Measurements from ENCODE around the gene FUT7.
A peak's percentile ranks its signal among the peaks of the same experiment; 100 is the strongest.

Gene FUT7

DNA sequence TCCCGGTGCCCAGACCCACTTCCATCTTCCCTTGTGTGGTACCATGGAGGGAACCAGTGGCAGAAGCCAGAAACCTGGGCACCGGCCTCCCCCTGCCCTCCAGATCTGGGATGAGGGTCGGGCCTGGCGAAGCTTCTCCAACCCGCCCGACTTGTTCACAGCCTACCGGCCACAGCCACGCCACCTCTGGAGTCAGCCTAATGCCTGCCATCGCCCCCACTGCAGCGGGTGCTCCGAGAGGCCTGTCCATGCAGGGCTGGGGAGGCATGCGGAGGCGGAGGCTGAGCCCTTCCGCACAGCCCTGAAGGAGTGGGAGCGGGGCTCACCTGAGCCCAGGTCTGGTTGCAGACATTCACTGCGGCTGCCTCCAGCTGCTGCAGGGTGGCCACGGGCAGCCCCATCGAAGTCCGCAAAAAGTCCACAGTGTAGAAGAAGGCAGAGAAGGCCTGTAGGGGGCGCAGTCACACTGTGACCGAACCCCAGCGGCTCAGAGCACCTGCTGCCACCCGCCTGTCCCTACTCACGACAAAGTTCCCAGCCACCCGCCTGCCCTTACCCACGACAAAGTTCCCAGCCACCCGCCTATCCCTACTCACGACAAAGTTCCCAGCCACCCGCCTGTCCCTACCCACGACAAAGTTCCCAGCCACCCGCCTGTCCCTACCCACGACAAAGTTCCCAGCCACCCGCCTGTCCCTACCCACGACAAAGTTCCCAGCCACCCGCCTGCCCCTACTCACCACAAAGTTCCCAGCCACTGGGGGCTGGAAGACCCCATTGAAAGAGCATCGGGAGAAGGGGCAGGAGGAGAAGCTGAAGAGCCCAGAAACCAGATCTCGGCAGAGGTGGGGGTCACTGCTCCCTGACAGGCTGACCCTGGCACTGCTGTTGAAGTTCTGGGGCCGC is 17.9 kb upstream of the FUT7 start:
- ATAC-seq (peak; percentile 41), DNase-seq (peak; percentile 75)

DNA sequence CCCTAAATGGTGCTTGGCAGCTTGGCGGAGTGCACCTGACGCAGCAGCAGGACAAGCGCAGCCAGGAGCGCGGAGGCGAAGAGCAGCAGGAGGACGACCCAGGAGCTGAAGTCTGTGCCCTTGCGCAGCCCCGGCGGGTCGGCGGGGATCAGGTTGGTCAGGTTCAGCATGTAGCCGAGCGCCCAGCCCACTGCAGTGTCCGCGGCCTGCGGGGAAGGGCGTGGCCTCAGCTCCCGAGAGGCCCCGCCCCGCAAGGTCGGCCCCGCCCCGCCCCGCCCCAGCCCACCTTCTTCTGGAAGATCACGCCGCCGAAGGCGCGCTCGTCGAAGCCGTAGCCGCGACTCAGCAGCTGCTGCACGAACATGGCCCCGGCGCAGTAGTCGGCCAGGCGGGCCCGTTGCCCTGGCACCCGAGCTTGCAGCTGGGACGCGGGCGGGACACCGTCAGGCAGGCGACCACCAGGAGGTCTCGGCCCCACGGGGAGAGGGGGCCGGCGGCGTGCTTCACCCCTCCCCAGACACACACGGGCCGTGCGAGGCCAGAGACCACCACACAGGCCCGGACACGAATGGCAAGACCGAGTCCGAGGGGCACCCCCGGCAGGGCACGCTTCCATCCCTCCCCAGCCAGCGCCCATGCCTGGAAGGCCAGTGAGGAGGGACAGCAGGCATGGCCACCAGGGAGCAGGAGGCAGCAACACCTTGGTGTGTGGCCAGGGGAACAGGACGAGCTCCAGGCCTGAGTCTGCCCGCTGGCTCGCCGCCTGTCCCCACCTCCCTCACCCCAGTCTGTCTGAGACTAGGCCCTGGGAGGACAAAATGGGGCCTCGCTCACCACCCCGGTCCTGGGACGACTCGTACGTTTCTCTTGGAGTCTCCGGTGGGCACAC is 17.0 kb upstream of the FUT7 start:
- DNase-seq (no peak), ATAC-seq (no peak)

DNA sequence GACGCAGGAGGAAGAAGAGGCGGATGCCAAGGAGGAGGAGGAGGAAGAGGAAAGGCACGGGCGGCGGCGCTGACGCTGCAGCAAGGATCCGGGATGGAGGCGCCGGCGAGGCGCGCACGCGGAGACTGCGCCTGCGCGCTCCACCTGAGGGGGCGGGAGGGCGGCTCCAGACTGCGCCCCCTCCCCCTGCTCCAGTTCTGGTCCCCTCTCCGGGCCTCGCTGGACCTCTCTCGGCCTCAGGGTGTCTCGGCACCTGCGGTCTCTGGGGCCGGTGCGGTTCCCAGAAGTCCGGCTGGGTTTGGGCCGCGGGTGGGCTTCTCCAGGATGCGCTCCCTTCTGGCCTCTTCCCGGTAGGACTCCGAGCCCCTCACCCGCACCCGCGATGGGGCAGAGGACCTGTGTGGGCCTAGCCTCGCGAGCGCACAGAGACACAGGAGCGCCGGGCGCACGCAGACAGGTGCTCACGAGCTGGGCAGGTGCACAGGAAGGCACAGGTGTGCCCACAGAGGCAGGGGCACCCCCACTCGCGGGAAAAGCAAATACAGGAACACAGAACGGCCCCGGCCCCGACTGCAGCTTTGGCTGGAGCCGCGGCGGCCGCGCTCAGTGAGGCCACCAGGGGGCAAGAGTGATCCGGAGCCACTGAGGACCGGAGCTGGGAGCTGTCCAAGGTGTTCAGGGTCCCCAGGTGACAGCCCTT is 14.3 kb upstream of the FUT7 start, which contains the start of gene NPDC1:
Gene NPDC1 (minus strand): TSS at position 90 of the 700 bp plus-strand sequence. CDS start 188 bp downstream, outside the sequence.
- ATAC-seq (peak; percentile 77), DNase-seq (peak; percentile 90)

- ATAC-seq: no peak
These were observed 13.6 kb upstream of the FUT7 start for GRCh38 chr9:137045294-137046087.

GRCh38 chr9:137044502-137045177 is 12.8 kb upstream of the FUT7 start:
- ATAC-seq: no peak
- no peak for DNase-seq

More at GRCh38 chr9:137045294-137046087, 13.6 kb upstream of the FUT7 start:
- DNase-seq: no peak

DNA sequence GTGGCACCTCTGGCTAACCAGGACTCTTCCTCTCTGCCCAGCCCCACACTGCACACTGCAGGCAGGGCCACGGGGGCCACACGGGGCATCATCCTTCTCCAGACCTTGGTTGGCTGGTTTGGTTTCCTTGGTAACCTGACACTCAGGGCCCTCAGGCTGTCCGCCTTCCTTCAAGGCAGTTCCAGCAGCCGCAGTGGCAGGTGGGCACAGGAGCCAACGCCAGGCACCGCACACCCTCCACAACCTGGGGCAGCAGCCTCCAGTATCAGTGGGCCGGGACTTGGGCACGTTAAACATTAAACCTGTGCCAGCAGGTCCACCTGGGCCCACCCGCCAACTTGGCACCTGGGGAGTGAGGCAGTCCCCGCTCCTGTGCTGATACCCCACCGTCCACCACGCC is 12.1 kb upstream of the FUT7 start:
- ATAC-seq: no peak
- no peak for DNase-seq

GRCh38 chr9:137042751-137043727 is 11.2 kb upstream of the FUT7 start:
- no peak for DNase-seq
- no peak for ATAC-seq

GRCh38 chr9:137041124-137041523 is 9.2 kb upstream of the FUT7 start:
- DNase-seq (no peak), ATAC-seq (no peak)

- ATAC-seq (no peak), DNase-seq (no peak)
These were observed 8.7 kb upstream of the FUT7 start for GRCh38 chr9:137040568-137040967.

- ATAC-seq (no peak), DNase-seq (no peak)
These were observed 7.9 kb upstream of the FUT7 start for GRCh38 chr9:137039611-137040366.

DNA sequence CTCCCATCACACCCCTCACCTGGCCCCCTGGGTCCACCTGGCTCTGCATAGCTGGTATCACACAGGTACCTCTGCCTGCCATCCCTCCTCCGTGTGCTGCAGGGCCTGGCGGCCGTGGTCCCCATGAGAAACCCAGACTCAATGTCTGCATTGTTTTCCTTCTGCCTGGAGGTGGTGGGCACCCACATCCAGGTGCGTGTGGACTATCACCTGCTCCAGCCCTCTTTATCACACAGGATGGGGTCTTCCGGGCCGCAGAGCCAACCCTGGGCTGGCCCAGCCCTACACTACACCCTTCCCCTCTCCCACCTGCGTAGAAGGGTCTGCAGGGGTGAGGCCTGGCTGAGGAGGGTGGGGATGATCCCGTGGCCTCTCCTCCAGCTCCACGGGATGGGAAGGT is 7.0 kb upstream of the FUT7 start:
- no peak for ATAC-seq

GRCh38 chr9:137037483-137037882 is 5.6 kb upstream of the FUT7 start:
- DNase-seq (no peak), ATAC-seq (no peak)

More for the DNA sequence above, 7.0 kb upstream of the FUT7 start:
- DNase-seq: no peak

GRCh38 chr9:137037035-137037434 is 5.1 kb upstream of the FUT7 start:
- no peak for ATAC-seq
- DNase-seq: no peak

DNA sequence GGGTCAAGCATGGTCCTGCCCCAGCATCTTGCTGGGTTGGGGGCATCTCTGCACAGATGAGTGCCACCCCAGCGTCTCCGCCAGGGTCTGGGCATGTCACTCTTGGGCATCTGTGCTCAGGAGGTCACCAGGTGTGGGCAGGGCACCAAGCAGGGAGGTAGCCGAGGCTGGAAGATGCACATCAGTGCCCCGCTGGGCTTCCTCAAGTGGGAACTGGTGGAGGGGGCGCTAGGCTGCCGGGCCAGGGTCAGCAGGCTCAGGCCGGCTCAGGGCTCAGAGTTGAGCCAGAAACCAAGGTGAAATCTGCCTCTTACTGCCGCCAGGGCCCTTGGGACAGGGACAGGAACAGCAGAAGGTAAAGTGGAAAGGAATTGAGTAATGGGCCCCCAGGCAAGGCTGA is 4.0 kb upstream of the FUT7 start:
- no peak for DNase-seq
- ATAC-seq: no peak

DNA sequence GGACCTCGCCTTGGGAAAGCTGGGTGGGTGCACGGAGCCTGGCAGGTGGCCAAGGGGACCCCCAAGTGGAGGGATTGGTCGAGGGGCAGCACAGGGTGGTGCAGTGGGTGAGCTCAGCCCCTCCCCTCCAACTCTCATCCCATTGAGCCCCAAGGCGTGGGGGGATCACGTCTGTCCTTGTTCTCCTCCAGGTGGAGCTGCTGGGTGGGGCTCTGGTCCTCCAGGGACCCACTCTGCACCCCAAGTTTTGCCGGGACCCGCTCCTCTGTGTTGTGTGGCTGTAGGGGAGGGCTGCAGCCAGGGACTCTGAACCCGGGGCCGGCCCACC is 3.6 kb upstream of the FUT7 start:
- DNase-seq: no peak
- ATAC-seq: no peak

- DNase-seq (peak; percentile 93), ATAC-seq (peak; percentile 81)
These were observed 3.0 kb upstream of the FUT7 start for GRCh38 chr9:137034709-137035506.

- DNase-seq (no peak), ATAC-seq (no peak)
These were observed 2.3 kb upstream of the FUT7 start for GRCh38 chr9:137034039-137034708.
